ENCODE results near the gene ISYNA1. TPM values are rescaled to one million over a fixed set of nuclear protein-coding genes. Genes with fewer than 3 reads are reported as not detected.

ISYNA1 gene
- total and polyA plus RNA-seq, 11 donors = 14.0 to 60.6 (median 24.0) TPM

DNA sequence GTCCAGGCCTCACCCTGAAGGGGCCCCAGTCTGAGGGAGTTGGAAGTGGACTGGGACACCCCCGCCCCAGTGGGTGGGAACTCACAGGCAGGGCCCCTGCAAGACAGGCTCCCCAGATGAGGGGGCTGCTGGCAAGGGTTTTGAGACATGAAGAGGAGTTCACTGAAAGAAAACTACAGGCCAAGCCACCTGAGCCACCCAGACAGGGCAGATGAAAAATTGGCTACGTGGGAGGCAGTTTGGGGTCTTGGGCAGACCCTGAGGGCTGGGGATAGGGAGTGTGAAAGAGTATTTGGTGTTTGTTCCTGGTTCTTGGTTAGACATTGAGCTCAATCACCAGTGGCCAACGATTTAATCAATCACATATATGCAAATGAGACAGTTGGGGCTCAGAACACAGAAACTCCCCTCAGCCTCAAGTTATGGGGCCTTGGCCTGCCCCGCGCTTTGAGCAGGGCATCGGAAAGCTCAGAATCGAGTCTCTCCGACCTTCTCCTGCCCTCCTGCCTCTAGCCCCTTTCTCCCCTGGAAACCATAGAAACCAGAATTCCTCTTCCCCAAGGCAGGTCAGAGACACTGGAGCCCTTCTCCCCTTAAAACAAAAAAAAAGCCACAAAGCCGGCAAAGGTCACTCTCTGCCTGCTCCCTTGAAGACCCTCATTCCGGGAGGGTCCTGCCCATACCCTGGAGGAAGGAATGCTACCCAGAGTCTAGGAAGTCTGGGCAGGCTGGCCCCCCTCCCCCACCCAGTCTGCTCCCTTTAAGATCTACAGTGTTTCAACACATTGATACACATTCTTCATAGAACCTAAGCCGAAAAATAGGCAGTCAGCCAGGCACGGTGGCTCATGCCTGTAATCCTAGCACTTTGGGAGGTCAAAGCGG lies 1.3 kb upstream of the ISYNA1 start:
- no peaks in the 10 kb centered on the region for H3K27me3 ChIP-seq
- peak overlapping the region in 11 of 12 donors; percentile 48 to 88 (median 82) for H3K27ac ChIP-seq
- DNase-seq (no peak), ATAC-seq (no peak)
- intact Hi-C loops (cut with DNase I) = no loop called here
- peak overlapping the region in 1 of 12 donors; percentile 63 for H3K4me3 ChIP-seq
- TF ChIP-seq, protein P1, sequence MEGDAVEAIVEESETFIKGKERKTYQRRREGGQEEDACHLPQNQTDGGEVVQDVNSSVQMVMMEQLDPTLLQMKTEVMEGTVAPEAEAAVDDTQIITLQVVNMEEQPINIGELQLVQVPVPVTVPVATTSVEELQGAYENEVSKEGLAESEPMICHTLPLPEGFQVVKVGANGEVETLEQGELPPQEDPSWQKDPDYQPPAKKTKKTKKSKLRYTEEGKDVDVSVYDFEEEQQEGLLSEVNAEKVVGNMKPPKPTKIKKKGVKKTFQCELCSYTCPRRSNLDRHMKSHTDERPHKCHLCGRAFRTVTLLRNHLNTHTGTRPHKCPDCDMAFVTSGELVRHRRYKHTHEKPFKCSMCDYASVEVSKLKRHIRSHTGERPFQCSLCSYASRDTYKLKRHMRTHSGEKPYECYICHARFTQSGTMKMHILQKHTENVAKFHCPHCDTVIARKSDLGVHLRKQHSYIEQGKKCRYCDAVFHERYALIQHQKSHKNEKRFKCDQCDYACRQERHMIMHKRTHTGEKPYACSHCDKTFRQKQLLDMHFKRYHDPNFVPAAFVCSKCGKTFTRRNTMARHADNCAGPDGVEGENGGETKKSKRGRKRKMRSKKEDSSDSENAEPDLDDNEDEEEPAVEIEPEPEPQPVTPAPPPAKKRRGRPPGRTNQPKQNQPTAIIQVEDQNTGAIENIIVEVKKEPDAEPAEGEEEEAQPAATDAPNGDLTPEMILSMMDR (IDR thresholded peaks at IDR 0.05) = no peak
- TF ChIP-seq POLR2A (IDR thresholded peaks at IDR 0.05) = no peak
- H3K9me3 ChIP-seq = no peaks in the 10 kb centered on the region
- H3K4me1 ChIP-seq = peaks cover 0 to 37% (median 26%) of the 10 kb centered on the region in 12 donors
- H3K36me3 ChIP-seq = peaks cover under 1 to 35% (median 18%) of the 10 kb centered on the region in 9 donors
- 68 to 84% (median 75%) methylated on average over 12 to 13 of the region's 13 CpGs for WGBS, 4 donors

DNA sequence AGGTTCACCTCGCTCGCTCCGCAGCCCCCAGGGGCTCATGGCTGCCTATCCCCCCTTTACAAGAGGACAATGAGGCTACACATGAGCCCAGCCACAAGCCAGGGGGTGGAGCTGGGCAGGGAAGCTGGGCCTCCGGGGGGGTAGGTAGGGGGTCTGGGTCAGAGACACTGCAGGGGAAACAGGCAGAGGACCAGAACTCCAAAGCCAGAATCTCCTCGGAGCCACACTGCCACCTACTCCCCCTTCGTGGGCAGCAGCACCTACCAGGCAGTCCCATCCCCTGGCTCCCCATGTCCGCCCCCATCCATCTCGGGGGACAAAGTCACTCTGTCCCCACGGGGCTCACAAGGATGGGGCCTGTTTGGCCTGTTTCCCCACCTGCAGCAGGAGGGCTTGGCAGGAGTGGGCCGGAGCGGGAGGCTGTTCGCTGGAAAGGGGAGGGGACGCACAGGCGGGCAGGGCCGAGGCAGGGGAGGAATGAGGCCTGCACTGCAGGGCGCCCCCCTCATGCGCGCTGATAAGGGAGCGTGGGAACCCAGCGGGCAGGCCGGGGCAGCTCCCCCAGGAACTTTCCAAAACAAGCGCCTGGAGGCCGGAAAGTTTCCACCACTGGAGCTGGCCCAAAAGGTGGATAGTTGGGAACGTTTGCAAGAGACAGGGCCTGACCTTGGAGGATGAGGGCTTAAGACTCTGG lies 545 bp upstream of the ISYNA1 start:
- Histone ChIP-seq H3K27me3 (no peaks in the 10 kb centered on the region), H3K27ac (peak overlapping the region in 11 of 12 donors; percentile 48 to 88 (median 82)), H3K4me1 (peaks cover 0 to 44% (median 29%) of the 10 kb centered on the region in 12 donors), H3K4me3 (peak overlapping the region in 10 of 12 donors; percentile 57 to 88 (median 68)), H3K36me3 (peaks cover 0 to 27% (median 10%) of the 10 kb centered on the region in 9 donors), H3K9me3 (no peaks in the 10 kb centered on the region)
- TF ChIP-seq, protein P1 (IDR thresholded peaks at IDR 0.05) = no peak
- TF ChIP-seq POLR2A (IDR thresholded peaks at IDR 0.05) = no peak
- intact Hi-C loops (cut with DNase I) = no loop called here
- DNase-seq (peak in 4 of 5 donors; percentile 72 to 76 (median 74)), ATAC-seq (peak; percentile 2 to 52 (median 26))
- WGBS, 4 donors = 9 to 17% (median 13%) methylated on average over 10 to 24 of the region's 24 CpGs

DNA sequence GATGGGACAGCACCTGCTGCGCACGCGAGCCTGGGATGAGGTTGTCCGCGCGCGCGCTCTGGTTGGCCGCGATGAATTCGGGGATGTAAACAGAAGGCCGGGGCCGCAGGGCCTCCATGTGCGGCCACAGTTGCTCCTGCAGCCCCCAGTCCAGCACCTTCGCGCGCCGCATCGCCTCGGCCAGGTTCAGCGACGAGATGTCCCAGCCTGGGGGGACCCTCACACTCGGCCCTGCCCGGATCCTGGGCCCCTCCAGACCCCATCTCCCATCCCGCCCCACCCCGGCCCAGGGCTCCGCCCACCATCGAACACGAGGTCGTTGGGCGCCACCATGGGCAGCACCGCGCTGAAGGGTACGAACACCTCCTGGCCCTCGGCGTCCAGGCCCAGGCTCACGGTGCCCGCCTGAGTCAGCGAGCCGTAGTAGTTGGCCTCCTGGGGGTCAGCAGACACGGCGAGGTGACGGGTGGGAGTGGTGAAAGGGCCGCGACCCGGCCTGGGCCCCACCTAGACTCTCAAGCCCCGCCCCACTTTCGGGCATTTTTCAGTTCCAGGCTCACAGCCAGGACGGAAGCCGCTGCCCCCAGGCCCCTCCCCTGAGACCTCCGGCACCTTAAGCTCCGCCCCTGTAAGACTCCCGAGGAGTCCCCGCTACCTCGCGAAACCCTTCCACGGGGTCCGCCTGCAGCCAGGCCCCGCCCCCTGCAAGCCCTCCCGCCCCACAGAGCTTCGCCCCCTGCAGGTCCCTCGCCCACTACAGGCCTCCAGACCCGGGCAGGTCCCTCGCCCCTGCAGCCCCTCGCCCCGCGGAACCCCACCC lies 1.1 kb downstream of the ISYNA1 start:
- H3K36me3 ChIP-seq = peaks cover 0 to 19% (median 3%) of the 10 kb centered on the region in 9 donors
- 20 to 43% (median 34%) methylated on average over 35 to 67 of the region's 67 CpGs for WGBS, 4 donors
- ATAC-seq (peak; percentile 22 to 70 (median 36)), DNase-seq (peak; percentile 84 to 90 (median 88))
- H3K4me3 ChIP-seq = peak overlapping the region; percentile 29 to 88 (median 64)
- TF ChIP-seq, protein P1 (IDR thresholded peaks at IDR 0.05) = peak in 1 of 12 donors; percentile 22
- TF ChIP-seq POLR2A (IDR thresholded peaks at IDR 0.05) = no peak
- peaks cover 0 to 53% (median 38%) of the 10 kb centered on the region in 12 donors for H3K4me1 ChIP-seq
- H3K9me3 ChIP-seq = no peaks in the 10 kb centered on the region
- no peaks in the 10 kb centered on the region for H3K27me3 ChIP-seq
- peak overlapping the region in 11 of 12 donors; percentile 24 to 88 (median 78) for H3K27ac ChIP-seq
- intact Hi-C loops (cut with DNase I) = no loop called here

All from heart left ventricle (tissue), 16 donors.